ENCODE data around the gene NFYC.

Gene NFYC

DNA sequence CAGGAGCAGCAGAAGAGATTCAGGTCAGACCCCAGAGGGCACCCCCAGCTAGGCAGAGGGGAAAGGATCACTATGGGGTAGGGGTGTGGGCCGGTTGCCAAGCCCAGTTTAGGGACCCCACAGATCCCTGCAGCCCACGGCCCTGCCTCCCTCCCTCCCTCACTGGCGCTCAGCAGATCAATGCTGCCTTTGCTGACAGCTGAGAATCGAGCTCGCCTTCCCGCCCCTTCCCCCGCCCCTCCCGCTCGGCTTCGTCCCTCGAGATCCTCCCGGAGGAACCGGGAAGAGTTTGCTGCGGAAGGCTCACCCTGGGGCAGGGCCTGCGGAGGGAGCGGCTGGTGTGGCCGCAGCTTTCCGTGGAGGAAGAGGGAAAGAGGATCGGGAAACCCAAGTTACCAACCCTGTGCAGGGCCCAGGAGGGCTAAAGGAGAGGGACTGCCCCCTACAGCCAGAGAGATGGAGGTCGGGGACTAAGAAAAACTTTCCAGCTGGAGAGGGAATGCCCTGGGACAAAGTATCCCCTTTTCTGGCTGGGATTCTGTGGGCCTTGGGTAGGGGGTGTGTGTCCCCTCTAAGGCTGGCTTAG, 91.0 kb downstream of the NFYC start:
- in situ Hi-C loops (cut with MboI; ENCODE audit: low sequenced_read_pairs, unreplicated experiment) = no loop called here
- peak; percentile 15 for DNase-seq (ENCODE audit: low spot score)
- TF ChIP-seq, protein P1, sequence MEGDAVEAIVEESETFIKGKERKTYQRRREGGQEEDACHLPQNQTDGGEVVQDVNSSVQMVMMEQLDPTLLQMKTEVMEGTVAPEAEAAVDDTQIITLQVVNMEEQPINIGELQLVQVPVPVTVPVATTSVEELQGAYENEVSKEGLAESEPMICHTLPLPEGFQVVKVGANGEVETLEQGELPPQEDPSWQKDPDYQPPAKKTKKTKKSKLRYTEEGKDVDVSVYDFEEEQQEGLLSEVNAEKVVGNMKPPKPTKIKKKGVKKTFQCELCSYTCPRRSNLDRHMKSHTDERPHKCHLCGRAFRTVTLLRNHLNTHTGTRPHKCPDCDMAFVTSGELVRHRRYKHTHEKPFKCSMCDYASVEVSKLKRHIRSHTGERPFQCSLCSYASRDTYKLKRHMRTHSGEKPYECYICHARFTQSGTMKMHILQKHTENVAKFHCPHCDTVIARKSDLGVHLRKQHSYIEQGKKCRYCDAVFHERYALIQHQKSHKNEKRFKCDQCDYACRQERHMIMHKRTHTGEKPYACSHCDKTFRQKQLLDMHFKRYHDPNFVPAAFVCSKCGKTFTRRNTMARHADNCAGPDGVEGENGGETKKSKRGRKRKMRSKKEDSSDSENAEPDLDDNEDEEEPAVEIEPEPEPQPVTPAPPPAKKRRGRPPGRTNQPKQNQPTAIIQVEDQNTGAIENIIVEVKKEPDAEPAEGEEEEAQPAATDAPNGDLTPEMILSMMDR (IDR thresholded peaks at IDR 0.05; ENCODE audit: borderline replicate concordance, control extremely low read depth, extremely low read depth, insufficient read depth, missing control alignments) = no peak

GRCh38 chr1:40783001-40783905, 91.7 kb downstream of the NFYC start, which contains the start of gene KCNQ4:
Gene KCNQ4 (plus strand): TSS chr1:40783787. CDS start chr1:40784094, 307 bp downstream.
- peak; percentile 50 for DNase-seq (ENCODE audit: low spot score)
- TF ChIP-seq, protein P1 (IDR thresholded peaks at IDR 0.05; ENCODE audit: borderline replicate concordance, control extremely low read depth, extremely low read depth, insufficient read depth, missing control alignments) = no peak
- in situ Hi-C loops (cut with MboI; ENCODE audit: low sequenced_read_pairs, unreplicated experiment) = no loop called here

DNA sequence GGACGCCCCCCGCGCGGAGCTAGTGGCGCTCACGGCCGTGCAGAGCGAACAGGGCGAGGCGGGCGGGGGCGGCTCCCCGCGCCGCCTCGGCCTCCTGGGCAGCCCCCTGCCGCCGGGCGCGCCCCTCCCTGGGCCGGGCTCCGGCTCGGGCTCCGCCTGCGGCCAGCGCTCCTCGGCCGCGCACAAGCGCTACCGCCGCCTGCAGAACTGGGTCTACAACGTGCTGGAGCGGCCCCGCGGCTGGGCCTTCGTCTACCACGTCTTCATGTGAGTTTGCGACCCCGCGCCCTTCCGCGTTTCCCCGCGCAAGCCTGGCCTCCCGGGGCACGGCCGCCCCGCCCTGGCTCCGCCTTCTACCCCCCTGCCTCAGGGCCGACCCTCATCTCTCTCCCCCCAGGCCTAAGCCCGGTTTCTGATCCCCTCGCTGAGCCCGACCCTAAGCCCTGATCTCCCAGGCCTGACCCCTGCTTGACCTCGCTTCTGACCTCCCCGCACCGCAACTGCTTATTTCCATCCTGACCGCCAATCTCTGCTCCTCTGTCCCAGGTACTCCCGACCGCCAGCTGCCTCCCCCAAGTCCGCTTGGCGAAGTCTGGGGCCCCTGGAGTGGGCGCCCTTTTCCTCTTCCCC, 92.8 kb downstream of the NFYC start:
- in situ Hi-C loops (cut with MboI; ENCODE audit: low sequenced_read_pairs, unreplicated experiment) = no loop called here
- TF ChIP-seq, protein P1 (IDR thresholded peaks at IDR 0.05; ENCODE audit: borderline replicate concordance, control extremely low read depth, extremely low read depth, insufficient read depth, missing control alignments) = no peak

DNA sequence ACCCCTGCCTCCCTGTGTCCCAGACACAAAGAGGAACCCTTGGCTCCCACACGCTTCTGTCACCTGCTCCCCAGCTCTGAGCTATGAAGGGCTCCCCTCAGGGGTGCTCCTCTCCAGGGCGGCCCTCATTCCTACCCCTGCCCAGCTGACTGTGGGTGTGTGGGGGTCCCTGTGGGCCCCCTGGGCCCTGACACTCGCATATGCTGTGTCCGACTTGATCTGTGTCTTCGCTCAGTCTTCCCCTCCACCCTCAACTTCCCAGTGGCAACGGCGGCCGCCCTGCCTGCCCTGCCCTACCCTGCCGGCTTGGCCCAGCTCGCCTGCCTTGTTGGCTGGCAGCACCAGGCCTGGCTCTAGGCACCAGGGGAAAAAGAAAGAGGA, 93.3 kb downstream of the NFYC start:
- DNase-seq (ENCODE audit: low spot score) = peak; percentile 47
- TF ChIP-seq, protein P1 (IDR thresholded peaks at IDR 0.05; ENCODE audit: borderline replicate concordance, control extremely low read depth, extremely low read depth, insufficient read depth, missing control alignments) = no peak
- in situ Hi-C loops (cut with MboI; ENCODE audit: low sequenced_read_pairs, unreplicated experiment) = no loop called here

More for the DNA sequence above, 92.8 kb downstream of the NFYC start:
- DNase-seq (ENCODE audit: low spot score) = peak; percentile 68

GRCh38 chr1:40785446-40785845, 93.9 kb downstream of the NFYC start:
- peak; percentile 33 for DNase-seq (ENCODE audit: low spot score)
- TF ChIP-seq, protein P1 (IDR thresholded peaks at IDR 0.05; ENCODE audit: borderline replicate concordance, control extremely low read depth, extremely low read depth, insufficient read depth, missing control alignments) = no peak
- in situ Hi-C loops (cut with MboI; ENCODE audit: low sequenced_read_pairs, unreplicated experiment) = no loop called here

DNA sequence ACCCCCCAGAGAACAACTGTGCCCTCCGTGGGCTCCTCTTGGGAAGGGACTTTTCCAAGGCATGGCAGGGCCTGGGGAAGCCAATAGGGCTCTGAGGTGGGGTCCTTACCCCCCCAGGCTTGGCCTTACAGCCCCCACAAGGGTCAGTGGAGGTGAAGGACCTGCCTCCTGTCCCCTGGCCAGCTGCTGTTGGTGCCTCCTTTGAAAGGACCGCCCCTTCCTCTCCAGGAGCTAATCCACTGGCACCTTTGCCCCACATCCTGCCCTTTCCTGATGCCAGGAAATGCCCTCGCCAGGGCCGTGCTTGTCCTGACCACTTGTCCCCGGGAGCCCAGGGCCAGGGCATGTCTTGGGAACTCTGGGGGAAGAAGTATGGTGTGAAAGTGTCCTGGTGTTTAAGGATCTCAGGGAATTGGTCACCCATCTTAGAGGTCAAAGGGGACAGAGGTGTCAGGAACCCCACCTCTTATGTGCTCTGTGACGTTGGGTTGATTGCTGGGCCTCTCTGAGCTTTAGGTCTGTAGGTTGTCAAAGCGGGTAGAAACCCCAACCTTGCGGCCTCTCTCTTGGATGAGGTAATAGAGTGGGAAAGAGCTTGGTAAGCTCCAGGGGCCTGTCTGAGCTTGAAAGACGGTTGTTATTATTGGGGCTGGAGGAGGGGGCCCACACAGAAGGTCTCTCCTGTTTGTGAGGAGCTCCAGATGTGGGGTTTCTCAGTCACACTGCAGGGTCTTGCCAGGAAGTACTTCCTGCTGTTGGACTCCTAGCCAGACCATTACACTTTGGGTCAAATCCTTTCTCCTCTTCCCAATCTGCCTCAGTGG, 94.9 kb downstream of the NFYC start:
- TF ChIP-seq, protein P1 (IDR thresholded peaks at IDR 0.05; ENCODE audit: borderline replicate concordance, control extremely low read depth, extremely low read depth, insufficient read depth, missing control alignments) = no peak
- in situ Hi-C loops (cut with MboI; ENCODE audit: low sequenced_read_pairs, unreplicated experiment) = no loop called here
- no peak for DNase-seq (ENCODE audit: low spot score)

Data from GM13976 (cell line).